SK-N-MC (cell line): Measurements from ENCODE around the gene IGBP1.
"Not testable (repeated sequence)": the region's sequence is repeated elsewhere in the genome, so short reads cannot be mapped to it uniquely, and the experiment has no call there.

Source experiments
- DNase-seq: peaks from one replicate; pipeline ENCODE4 v3.0.0-alpha.2; 2011; ENCODE audit warnings: low read depth, low spot score
- H3K27ac ChIP-seq: fragments of 200-600 bp; sonication (generic); 2 replicates; pipeline ENCODE4 v1.5.1; 2016; ENCODE audit warnings: mixed run types
- H3K36me3 ChIP-seq: fragments of 200-600 bp; sonication (generic); 2 replicates; pipeline ENCODE4 v1.6.1; 2017; ENCODE audit warnings: antibody characterized with exemption, low read length, mixed read lengths; ENCODE audit not compliant: insufficient read depth
- H3K4me3 ChIP-seq: fragments of 200-600 bp; sonication (generic); 2 replicates; pipeline ENCODE4 v1.5.1; 2016
- H3K9ac ChIP-seq: fragments of 200-600 bp; sonication (generic); 2 replicates; pipeline ENCODE4 v1.8.0; 2017; ENCODE audit warnings: mixed run types, mixed read lengths; ENCODE audit not compliant: insufficient read length
- H3K9me3 ChIP-seq: fragments of 200-600 bp; sonication (generic); 2 replicates; pipeline ENCODE4 v1.6.1; 2017; ENCODE audit warnings: low read depth, mild to moderate bottlenecking, antibody characterized with exemption, low read length, moderate library complexity, mixed read lengths
- EZH2 ChIP-seq: fragments of 200-600 bp; sonication (generic); IDR thresholded peaks from one replicate; pipeline ENCODE4 v1.6.1; 2017; ENCODE audit warnings: antibody characterized with exemption
- FOXP2 ChIP-seq: optimal IDR thresholded peaks from 2 replicates; pipeline ENCODE3; 2011; ENCODE audit warnings: mild to moderate bottlenecking, moderate library complexity; ENCODE audit not compliant: insufficient read depth; ENCODE audit errors: extremely low read length, control extremely low read depth
- POLR2AphosphoS5 ChIP-seq: IDR thresholded peaks from 2 replicates; pipeline ENCODE4 v1.6.1; 2012; ENCODE audit warnings: mild to moderate bottlenecking, low read depth, low read length, borderline replicate concordance

IGBP1 gene

DNA sequence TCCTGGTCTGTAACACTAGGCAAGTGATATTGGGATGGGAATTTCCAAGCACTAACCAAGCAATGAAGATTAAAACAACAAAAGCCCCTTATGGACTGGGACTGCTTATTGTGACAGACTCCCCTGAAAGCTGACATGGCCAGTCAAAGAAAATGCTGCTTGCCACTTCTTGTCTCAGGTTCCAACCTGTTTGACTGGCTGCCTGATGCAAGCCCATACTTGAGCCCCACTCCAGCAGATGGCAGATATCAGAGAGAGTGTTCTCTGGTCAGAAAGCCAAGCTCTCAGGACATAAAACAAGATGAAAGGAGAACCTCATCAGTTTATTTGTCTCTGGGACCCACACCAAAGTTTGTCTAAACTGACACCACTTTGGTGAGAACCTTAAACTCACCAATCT lies 15.5 kb upstream of the IGBP1 start:
- Histone ChIP-seq H3K4me3 (no peak overlapping the region), H3K9me3 (no peaks in the 10 kb centered on the region), H3K36me3 (no peaks in the 10 kb centered on the region), H3K9ac (no peak overlapping the region), H3K27ac (no peak overlapping the region)
- DNase-seq = no peak
- TF ChIP-seq EZH2 (no peak), FOXP2 (no peak), POLR2AphosphoS5 (no peak)

DNA sequence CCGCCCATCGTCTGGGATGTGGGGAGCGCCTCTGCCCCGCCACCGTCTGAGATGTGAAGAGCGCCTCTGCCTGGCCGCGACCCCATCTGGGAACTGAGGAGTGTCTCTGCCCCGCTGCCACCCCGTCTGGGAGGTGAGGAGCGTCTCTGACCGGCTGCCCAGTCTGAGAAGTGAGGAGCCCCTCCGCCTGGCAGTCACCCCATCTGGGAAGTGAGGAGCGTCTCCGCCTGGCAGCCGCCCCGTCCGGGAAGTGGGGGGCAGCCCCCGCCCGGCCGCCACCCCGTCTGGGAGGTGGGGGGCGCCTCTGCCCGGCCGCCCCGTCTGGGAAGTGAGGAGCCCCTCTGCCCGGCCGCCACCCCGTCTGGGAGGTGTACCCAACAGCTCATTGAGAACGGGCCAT lies 10.2 kb upstream of the IGBP1 start:
- H3K4me3 ChIP-seq, DNase-seq, H3K36me3 ChIP-seq, H3K9me3 ChIP-seq, H3K9ac ChIP-seq, H3K27ac ChIP-seq: not testable (repeated sequence)

DNA sequence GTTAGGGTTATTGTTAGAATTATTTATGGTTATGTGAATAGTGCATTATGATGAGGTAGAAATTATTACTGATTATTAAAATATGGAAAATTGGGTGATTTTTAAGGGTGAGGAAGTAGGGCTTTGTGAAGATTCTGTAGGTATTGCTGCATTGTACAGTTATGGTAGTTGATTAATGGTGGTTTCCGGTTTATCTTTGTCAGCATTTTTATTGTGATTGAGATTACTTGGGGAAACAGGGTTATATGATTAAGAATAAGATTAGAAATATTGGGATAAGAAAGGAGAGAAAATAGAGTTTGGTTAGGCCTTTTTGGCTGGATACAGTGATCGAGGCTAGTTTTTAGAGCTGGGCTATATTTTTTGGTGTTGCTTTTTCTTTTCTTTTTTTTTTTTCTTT lies 8.6 kb upstream of the IGBP1 start:
- DNase-seq = no peak
- TF ChIP-seq EZH2 = no peak
- no peak for TF ChIP-seq FOXP2
- TF ChIP-seq POLR2AphosphoS5 = no peak
- H3K4me3 ChIP-seq = no peak overlapping the region
- no peak overlapping the region for H3K27ac ChIP-seq
- no peak overlapping the region for H3K9ac ChIP-seq
- H3K9me3 ChIP-seq = no peaks in the 10 kb centered on the region
- no peaks in the 10 kb centered on the region for H3K36me3 ChIP-seq

DNA sequence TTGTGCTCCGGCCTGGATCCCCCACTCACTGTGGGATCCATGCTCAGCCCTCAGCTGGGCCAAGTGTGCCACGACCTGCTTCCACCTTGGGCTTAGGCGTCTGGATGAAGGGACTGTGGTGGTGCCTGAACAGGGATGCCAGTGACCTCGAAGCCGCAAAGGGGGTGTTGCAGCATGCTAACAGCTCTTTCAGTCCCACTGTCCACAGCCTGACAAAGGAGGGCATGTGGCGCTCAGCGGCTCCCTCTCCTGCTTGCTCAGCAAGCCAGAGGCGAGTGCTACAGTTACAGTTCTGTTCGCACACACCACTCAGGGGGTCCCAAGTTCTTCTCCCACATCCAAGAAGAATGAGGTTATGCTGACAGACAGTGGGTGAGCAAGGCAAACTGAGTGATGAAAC lies 5.2 kb upstream of the IGBP1 start:
- Histone ChIP-seq H3K9ac (no peak overlapping the region), H3K9me3 (no peaks in the 10 kb centered on the region), H3K27ac (no peak overlapping the region), H3K36me3 (no peaks in the 10 kb centered on the region), H3K4me3 (no peak overlapping the region)
- no peak for DNase-seq
- TF ChIP-seq FOXP2 (no peak), POLR2AphosphoS5 (no peak), EZH2 (no peak)

DNA sequence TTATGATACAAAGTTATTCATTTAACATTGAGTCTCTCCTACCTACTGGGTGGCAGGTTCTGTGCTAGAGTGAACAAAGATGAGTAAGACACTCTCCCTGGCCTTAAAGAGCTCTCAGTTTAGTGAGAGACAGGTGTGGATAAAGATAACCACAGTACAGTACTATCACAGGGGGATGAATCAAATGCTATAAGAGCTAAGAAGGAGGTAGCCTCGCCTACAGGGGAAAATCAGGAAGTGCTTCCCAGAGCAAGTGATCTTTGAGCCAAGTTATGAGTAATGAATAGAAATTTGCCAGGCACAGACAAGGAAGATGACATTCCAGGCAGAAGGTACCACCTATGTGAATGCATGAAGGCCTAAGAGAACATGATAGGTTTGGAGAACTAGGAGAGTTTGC lies 3.4 kb upstream of the IGBP1 start:
- Histone ChIP-seq H3K4me3 (no peak overlapping the region), H3K27ac (no peak overlapping the region), H3K9ac (no peak overlapping the region), H3K9me3 (no peaks in the 10 kb centered on the region), H3K36me3 (peaks cover under 1% of the 10 kb centered on the region; the same call in 1 of the 2 replicates)
- no peak for TF ChIP-seq EZH2
- no peak for TF ChIP-seq FOXP2
- no peak for DNase-seq

DNA sequence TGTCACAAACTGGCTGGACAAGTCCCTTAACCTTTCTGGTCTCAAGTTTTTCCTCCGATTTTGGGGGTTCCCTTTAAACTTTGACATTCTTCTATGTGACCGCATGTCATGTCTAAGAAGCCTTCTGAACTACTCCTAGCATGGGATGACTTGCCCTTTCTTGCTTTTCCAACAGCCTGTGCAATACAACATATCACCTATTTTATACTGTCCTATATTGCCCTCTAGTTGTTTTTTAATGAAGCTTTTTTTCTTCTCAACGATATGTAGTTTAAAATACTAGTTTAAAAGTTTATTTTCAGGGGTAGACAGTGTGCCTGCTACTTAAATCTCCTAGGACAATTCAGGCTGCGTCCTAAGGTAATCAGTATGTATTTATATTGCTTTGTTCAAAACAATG lies 1.0 kb upstream of the IGBP1 start:
- H3K9ac ChIP-seq = peak overlapping the region; percentile 81
- peak overlapping the region; percentile 94 for H3K4me3 ChIP-seq
- H3K27ac ChIP-seq = no peak overlapping the region
- no peaks in the 10 kb centered on the region for H3K9me3 ChIP-seq
- TF ChIP-seq POLR2AphosphoS5 (no peak), EZH2 (no peak), FOXP2 (no peak)
- DNase-seq = no peak
- peaks cover 13% of the 10 kb centered on the region; the same call in 1 of the 2 replicates for H3K36me3 ChIP-seq

DNA sequence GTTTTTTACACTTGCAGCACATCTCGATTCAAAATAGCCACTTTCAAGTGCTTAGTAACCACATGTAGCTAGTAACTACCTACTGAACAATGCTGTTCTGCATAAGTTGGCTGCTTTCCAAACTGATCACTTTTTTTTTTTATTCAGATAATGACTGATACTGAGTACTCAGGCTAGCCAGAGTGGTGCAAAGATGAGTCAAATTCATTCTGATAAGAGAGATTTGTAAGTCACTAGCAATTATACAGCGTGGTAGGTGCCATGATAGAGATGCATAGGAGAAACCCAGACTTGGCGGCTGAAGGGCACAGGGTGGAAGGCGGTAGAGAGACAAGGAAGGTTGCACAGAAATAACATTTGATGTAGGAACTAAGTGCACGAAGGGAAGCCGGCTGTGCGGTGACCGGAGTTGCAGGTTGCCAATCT lies 357 bp upstream of the IGBP1 start:
- TF ChIP-seq POLR2AphosphoS5 = no peak
- no peak for TF ChIP-seq FOXP2
- no peak for TF ChIP-seq EZH2
- peak overlapping the region; percentile 50; the same call in 1 of the 2 replicates for H3K27ac ChIP-seq

DNA sequence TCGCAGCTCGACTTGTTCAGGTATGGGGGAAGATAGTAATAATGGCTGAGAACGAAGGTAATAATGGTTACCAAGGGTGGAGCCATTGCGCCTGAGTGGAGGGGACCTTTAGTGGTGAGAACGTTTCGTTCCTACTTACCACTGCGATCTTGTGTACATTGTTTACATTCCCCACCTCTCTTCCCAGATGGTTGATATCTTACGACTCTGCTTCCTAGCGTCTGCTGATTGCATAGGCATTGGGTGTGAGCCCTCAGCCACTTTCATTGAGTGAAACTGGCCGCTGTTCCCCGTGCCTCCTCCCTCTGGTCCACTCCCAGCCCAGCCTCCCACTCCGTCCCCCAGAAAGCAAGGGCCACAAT lies 850 bp downstream of the IGBP1 start:
- H3K27ac ChIP-seq = peak overlapping the region; percentile 90; the same call in 1 of the 2 replicates
- DNase-seq = no peak
- peak overlapping the region; percentile 81 for H3K9ac ChIP-seq
- H3K4me3 ChIP-seq = peak overlapping the region; percentile 94
- H3K9me3 ChIP-seq = no peaks in the 10 kb centered on the region
- no peak for TF ChIP-seq FOXP2
- no peak for TF ChIP-seq POLR2AphosphoS5
- no peak for TF ChIP-seq EZH2
- peaks cover 13% of the 10 kb centered on the region; the same call in 1 of the 2 replicates for H3K36me3 ChIP-seq

More for the DNA sequence above, 357 bp upstream of the IGBP1 start:
- H3K9me3 ChIP-seq = no peaks in the 10 kb centered on the region
- peak overlapping the region; percentile 94 for H3K4me3 ChIP-seq
- H3K36me3 ChIP-seq = peaks cover 13% of the 10 kb centered on the region; the same call in 1 of the 2 replicates
- no peak for DNase-seq
- H3K9ac ChIP-seq = peak overlapping the region; percentile 81

DNA sequence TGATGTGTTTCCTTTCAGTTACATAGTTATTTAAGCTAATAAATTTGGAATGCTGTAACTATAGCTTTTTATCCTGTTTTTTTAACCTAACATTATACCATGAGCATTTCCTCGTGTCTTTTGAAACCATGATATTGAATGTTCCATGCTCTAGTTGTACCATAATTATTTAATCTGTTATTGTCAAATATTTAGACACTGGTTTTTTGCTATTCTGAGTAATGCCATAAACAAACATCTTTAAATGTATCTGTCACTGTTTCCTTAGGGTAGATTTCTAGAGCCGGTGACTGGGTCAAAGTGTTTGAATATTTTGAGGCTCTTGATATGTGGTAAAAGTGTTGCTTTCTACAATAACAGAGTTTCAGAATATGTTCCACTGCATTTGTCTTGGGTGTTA lies 5.4 kb downstream of the IGBP1 start:
- H3K27ac ChIP-seq = no peak overlapping the region
- no peak for DNase-seq
- no peak overlapping the region for H3K9ac ChIP-seq
- no peak overlapping the region for H3K4me3 ChIP-seq
- H3K9me3 ChIP-seq = no peaks in the 10 kb centered on the region
- TF ChIP-seq FOXP2 (no peak), POLR2AphosphoS5 (no peak), EZH2 (no peak)
- peaks cover 13% of the 10 kb centered on the region; the same call in 1 of the 2 replicates for H3K36me3 ChIP-seq

DNA sequence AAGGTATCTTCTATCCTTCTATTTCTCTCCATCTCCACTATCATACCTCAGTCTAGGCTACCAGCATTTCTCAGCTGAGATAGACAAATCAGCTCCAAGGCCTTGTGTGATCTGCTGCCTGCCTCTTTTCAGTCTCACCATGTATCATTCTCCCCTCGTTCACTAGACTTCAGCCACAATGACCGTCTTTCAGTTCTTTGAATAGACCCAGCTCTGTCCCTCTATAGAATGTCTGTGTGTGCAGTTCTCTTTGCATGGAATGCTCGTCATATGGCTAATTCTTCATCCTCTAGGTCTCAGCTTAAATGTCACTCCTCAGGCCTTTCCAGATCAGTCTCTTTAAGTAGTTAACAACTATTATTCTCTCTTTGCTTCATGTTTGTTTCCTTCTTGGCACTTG lies 6.5 kb downstream of the IGBP1 start:
- no peak for DNase-seq
- Histone ChIP-seq H3K36me3 (peaks cover 13% of the 10 kb centered on the region; the same call in 1 of the 2 replicates), H3K4me3 (no peak overlapping the region), H3K27ac (no peak overlapping the region), H3K9me3 (no peaks in the 10 kb centered on the region), H3K9ac (no peak overlapping the region)
- TF ChIP-seq FOXP2 (no peak), POLR2AphosphoS5 (no peak), EZH2 (no peak)
